Neuronal stem cell (in vitro differentiated cells): Measurements from ENCODE around the gene CAPZA1.

Experiments used
- DNase-seq: peaks from one replicate; pipeline ENCODE4 v3.0.0-alpha.2; 2013; ENCODE audit warnings: low spot score
- H2AFZ ChIP-seq: one replicate; pipeline ENCODE4 v1.6.1; 2013; ENCODE audit warnings: mild to moderate bottlenecking, low read length, inconsistent platforms
- H2AK5ac ChIP-seq: 2 replicates; pipeline ENCODE4 v1.6.1; 2013; ENCODE audit warnings: low read depth, mild to moderate bottlenecking, inconsistent platforms, low read length, moderate library complexity, mixed read lengths
- H2BK120ac ChIP-seq: 2 replicates; pipeline ENCODE4 v1.6.1; 2013; ENCODE audit warnings: low read depth, mild to moderate bottlenecking, inconsistent platforms, low read length, moderate library complexity, mixed read lengths
- H2BK12ac ChIP-seq: one replicate; pipeline ENCODE4 v1.6.1; 2013; ENCODE audit warnings: low read length, inconsistent platforms
- H2BK15ac ChIP-seq: 2 replicates; pipeline ENCODE4 v1.6.1; 2013; ENCODE audit warnings: mild to moderate bottlenecking, low read length, inconsistent platforms, mixed read lengths
- H2BK5ac ChIP-seq: one replicate; pipeline ENCODE4 v1.6.1; 2013; ENCODE audit warnings: inconsistent platforms, mild to moderate bottlenecking, low read length, moderate library complexity
- H3K14ac ChIP-seq: one replicate; pipeline ENCODE4 v1.6.1; 2013; ENCODE audit warnings: low read length, inconsistent platforms
- H3K18ac ChIP-seq: 2 replicates; pipeline ENCODE4 v1.6.1; 2013; ENCODE audit warnings: low read length, inconsistent platforms
- H3K23ac ChIP-seq: 2 replicates; pipeline ENCODE4 v1.6.1; 2013; ENCODE audit warnings: low read depth, mild to moderate bottlenecking, mixed read lengths, low read length, inconsistent platforms; ENCODE audit not compliant: poor library complexity
- H3K27ac ChIP-seq: replicated peaks from 3 replicates; pipeline ENCODE4 v1.5.1; 2013; ENCODE audit warnings: low read length, inconsistent platforms
- H3K27me3 ChIP-seq, 3 experiments: 2 replicates each; pipeline ENCODE4 v1.6.1; 2013; ENCODE audit warnings: low read length in 3 of 3, mild to moderate bottlenecking in 2 of 3, inconsistent platforms in 1 of 3, low read depth in 1 of 3, mixed read lengths in 1 of 3, moderate library complexity in 1 of 3; ENCODE audit not compliant: control insufficient read depth in 3 of 3, insufficient read depth in 3 of 3
- H3K36me3 ChIP-seq, 2 donors: replicated peaks in 1 of 2; 2 replicates each; pipeline ENCODE4 v1.6.1; 2013; ENCODE audit warnings: low read length in 2 of 2; ENCODE audit not compliant: control insufficient read depth in 2 of 2, insufficient read depth in 2 of 2
- H3K4ac ChIP-seq: 2 replicates; pipeline ENCODE4 v1.6.1; 2013; ENCODE audit warnings: inconsistent platforms, mild to moderate bottlenecking, low read length, moderate library complexity
- H3K4me1 ChIP-seq, 2 donors: 1 replicate in 1 of 2; 2 replicates in 1 of 2; pipeline ENCODE4 v1.6.1; 2013; ENCODE audit warnings: low read length in 2 of 2, low read depth in 1 of 2; ENCODE audit not compliant: control insufficient read depth in 2 of 2, insufficient read depth in 1 of 2
- H3K4me2 ChIP-seq: one replicate; pipeline ENCODE4 v1.6.1; 2013; ENCODE audit warnings: mild to moderate bottlenecking, low read length, inconsistent platforms; ENCODE audit not compliant: insufficient read depth, poor library complexity, severe bottlenecking
- H3K4me3 ChIP-seq, 2 donors: 2 replicates each; pipeline ENCODE4 v1.5.1; 2013; ENCODE audit warnings: low read length in 2 of 2, mild to moderate bottlenecking in 2 of 2, inconsistent platforms in 1 of 2, moderate library complexity in 1 of 2
- H3K79me1 ChIP-seq: one replicate; pipeline ENCODE4 v1.6.1; 2013; ENCODE audit warnings: low read depth, mild to moderate bottlenecking, inconsistent platforms, low read length, moderate library complexity
- H3K9ac ChIP-seq: one replicate; pipeline ENCODE4 v1.6.1; 2013; ENCODE audit warnings: mild to moderate bottlenecking, low read depth, low read length, inconsistent platforms; ENCODE audit not compliant: poor library complexity
- H3K9me3 ChIP-seq, 2 donors: replicated peaks in 1 of 2; 2 replicates each; pipeline versions ENCODE3 to v1.6.1; 2013; ENCODE audit warnings: low read length in 2 of 2, mild to moderate bottlenecking in 2 of 2, inconsistent platforms in 1 of 2, low read depth in 1 of 2, mixed read lengths in 1 of 2, moderate library complexity in 1 of 2; ENCODE audit not compliant: control insufficient read depth in 2 of 2, insufficient read depth in 1 of 2
- H4K8ac ChIP-seq: one replicate; pipeline ENCODE4 v1.6.1; 2013; ENCODE audit warnings: low read depth, mild to moderate bottlenecking, inconsistent platforms, low read length, moderate library complexity
- H4K91ac ChIP-seq: one replicate; pipeline ENCODE4 v1.6.1; 2013; ENCODE audit warnings: low read length, low read depth, mild to moderate bottlenecking, inconsistent platforms; ENCODE audit not compliant: poor library complexity
- WGBS, 2 donors: extraction: QIAGEN DNeasy Blood & Tissue Kit; methylation state at CpG; one replicate each; pipeline ENCODE4 v1.1.7; 2013; ENCODE audit warnings: missing lambda C conversion rate in 2 of 2, mixed read lengths in 1 of 2; ENCODE audit not compliant: insufficient read length in 2 of 2, insufficient replicate concordance in 1 of 2; ENCODE audit errors: extremely low coverage in 2 of 2; 5-methylcytosine and 5-hydroxymethylcytosine counted together

Gene CAPZA1

DNA sequence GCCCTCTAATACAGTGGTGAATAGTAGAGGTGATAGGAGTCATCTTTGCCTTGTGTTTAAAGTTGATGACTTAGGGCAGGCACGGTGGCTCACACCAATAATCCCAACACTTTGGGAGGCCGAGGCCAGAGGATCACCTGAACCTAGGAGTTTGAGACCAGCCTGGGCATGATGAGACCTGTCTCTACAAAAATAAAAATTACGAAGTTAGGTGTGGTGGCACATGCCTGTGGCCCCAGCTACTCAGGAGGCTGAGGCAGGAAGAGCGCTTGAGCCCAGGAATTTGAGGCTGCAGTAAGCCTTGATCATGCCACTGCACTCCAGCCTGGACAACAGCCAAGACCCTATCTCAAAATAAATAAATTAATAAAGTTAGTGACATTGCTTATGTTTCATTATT, 26.6 kb downstream of the CAPZA1 start:
- Histone ChIP-seq H3K4me1 (no peaks in the 10 kb centered on the region), H3K4me2 (no peak overlapping the region), H3K36me3 (peaks cover 4 to 83% of the 10 kb centered on the region in 2 donors), H3K9me3 (peaks cover 3 to 5% of the 10 kb centered on the region in 2 donors), H2BK15ac (no peak overlapping the region), H3K4ac (no peak overlapping the region), H3K27ac (no peak overlapping the region), H3K27me3 (no peaks in the 10 kb centered on the region), H3K79me1 (peaks cover 3% of the 10 kb centered on the region), H2BK120ac (no peak overlapping the region), H2AFZ (no peak overlapping the region), H4K8ac (no peak overlapping the region), H3K18ac (no peak overlapping the region), H3K9ac (no peak overlapping the region), H2BK5ac (no peak overlapping the region), H3K14ac (no peak overlapping the region), H4K91ac (no peak overlapping the region), H2BK12ac (no peak overlapping the region), H2AK5ac (no peak overlapping the region), H3K4me3 (no peak overlapping the region), H3K23ac (no peak overlapping the region)
- DNase-seq: no peak
- no CpG with 5 or more reads among the region's 4 CpGs for WGBS, 2 donors

DNA sequence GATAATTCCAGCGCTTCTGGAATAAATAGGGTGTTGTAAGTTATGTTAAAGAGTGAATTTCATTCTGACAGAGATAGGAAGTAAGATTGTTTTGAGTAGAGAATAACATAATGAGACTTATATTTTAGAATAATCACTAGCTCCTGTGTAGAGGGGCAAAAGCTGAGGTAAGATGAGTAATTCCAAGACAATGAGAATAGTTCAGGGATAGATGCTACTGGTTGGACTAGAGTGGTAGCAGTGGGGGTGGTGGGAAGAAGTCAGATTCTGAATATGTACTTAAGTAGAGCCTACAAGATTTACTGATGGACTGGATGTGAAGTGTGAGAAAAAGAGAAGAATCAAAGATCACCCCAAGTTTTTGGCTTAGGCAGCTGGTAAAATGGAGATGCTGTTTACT, 31.6 kb downstream of the CAPZA1 start:
- Histone ChIP-seq H2AFZ (no peak overlapping the region), H3K4ac (no peak overlapping the region), H3K4me3 (no peak overlapping the region), H3K4me1 (no peaks in the 10 kb centered on the region), H3K4me2 (no peak overlapping the region), H3K27ac (no peak overlapping the region), H2AK5ac (no peak overlapping the region), H2BK12ac (no peak overlapping the region), H3K18ac (no peak overlapping the region), H3K36me3 (peaks cover 4 to 100% of the 10 kb centered on the region in 2 donors), H2BK120ac (no peak overlapping the region), H2BK15ac (no peak overlapping the region), H4K8ac (no peak overlapping the region), H3K23ac (no peak overlapping the region), H3K27me3 (no peaks in the 10 kb centered on the region), H4K91ac (no peak overlapping the region), H2BK5ac (no peak overlapping the region), H3K79me1 (no peaks in the 10 kb centered on the region), H3K9me3 (peaks cover 0 to 5% of the 10 kb centered on the region in 2 donors), H3K9ac (no peak overlapping the region), H3K14ac (no peak overlapping the region)
- DNase-seq: no peak
- WGBS, 2 donors: no CpG with 5 or more reads among the region's 1 CpG

DNA sequence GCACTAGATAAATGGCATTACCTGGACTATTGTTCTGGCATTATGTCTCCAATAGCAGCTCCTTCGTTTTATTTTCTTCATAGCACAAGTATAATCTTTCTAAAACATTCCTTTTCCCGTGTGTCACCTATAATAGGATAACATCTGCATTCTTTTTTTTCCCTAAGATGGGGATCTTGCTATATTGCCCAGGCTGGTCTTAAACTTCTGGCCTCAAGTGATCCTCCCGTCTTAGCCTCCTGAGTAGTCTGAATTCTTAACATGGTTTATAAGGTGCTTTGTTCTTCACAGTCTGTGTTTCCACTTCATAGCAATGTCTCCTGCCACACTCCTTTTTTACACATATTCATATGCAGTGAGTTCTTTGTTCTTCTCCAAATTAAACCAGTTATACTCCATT, 46.2 kb downstream of the CAPZA1 start:
- H3K18ac ChIP-seq: no peak overlapping the region
- DNase-seq: no peak
- no peak overlapping the region for H2AK5ac ChIP-seq
- H3K14ac ChIP-seq: no peak overlapping the region
- no peak overlapping the region for H3K4ac ChIP-seq
- WGBS, 2 donors: no CpG with 5 or more reads among the region's 3 CpGs
- H2BK12ac ChIP-seq: no peak overlapping the region
- no peak overlapping the region for H4K8ac ChIP-seq
- H3K36me3 ChIP-seq: peaks cover 11 to 94% of the 10 kb centered on the region in 2 donors
- no peak overlapping the region for H4K91ac ChIP-seq
- H3K27ac ChIP-seq: no peak overlapping the region
- H3K9ac ChIP-seq: no peak overlapping the region
- H2BK120ac ChIP-seq: no peak overlapping the region
- H2AFZ ChIP-seq: no peak overlapping the region
- H3K23ac ChIP-seq: no peak overlapping the region
- no peaks in the 10 kb centered on the region for H3K4me1 ChIP-seq
- no peak overlapping the region for H2BK15ac ChIP-seq
- no peak overlapping the region for H2BK5ac ChIP-seq
- no peak overlapping the region for H3K4me3 ChIP-seq
- H3K9me3 ChIP-seq: no peaks in the 10 kb centered on the region
- H3K4me2 ChIP-seq: no peak overlapping the region
- H3K79me1 ChIP-seq: no peaks in the 10 kb centered on the region
- H3K27me3 ChIP-seq: no peaks in the 10 kb centered on the region

DNA sequence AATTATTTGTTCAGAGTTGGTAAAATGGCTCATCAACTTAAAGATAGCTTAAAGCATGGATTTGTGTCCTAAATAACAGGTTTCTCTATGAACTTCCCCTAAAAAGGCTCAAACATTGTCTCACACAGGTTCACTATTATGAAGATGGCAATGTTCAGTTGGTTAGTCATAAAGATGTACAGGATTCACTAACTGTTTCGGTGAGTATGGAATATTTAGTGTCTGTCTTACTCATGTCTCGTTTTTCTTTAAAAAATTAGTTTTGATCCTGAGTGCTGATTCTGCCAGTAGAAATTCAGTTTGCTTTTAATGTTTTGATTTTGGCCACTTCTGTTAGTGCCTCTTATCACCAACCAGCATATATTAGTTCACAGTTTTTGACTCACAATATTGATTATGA, 47.3 kb downstream of the CAPZA1 start:
- Histone ChIP-seq H4K91ac (no peak overlapping the region), H2BK12ac (no peak overlapping the region), H3K4ac (no peak overlapping the region), H3K79me1 (no peaks in the 10 kb centered on the region), H4K8ac (no peak overlapping the region), H3K4me2 (no peak overlapping the region), H3K27me3 (no peaks in the 10 kb centered on the region), H2BK120ac (no peak overlapping the region), H2AK5ac (no peak overlapping the region), H3K23ac (no peak overlapping the region), H3K9me3 (no peaks in the 10 kb centered on the region), H2BK15ac (no peak overlapping the region), H3K27ac (no peak overlapping the region), H3K4me1 (no peaks in the 10 kb centered on the region), H3K18ac (no peak overlapping the region), H3K36me3 (peaks cover 6 to 93% of the 10 kb centered on the region in 2 donors), H3K14ac (no peak overlapping the region), H3K4me3 (no peak overlapping the region), H2AFZ (no peak overlapping the region), H3K9ac (no peak overlapping the region), H2BK5ac (no peak overlapping the region)
- DNase-seq: no peak
- no CpG with 5 or more reads among the region's 2 CpGs for WGBS, 2 donors
